Stimulated activated effector memory CD8-positive, alpha-beta T cell treated with anti-CD3 and anti-CD28 coated beads, Interleukin-12 subunit alpha, Interleukin-12 subunit beta, amount 100 ng/mL, for 72 hours (primary cell): Measurements from ENCODE around the gene TMEM213.

ENCODE experiments used
- ATAC-seq: fragments of 150-1000 bp; cut with Tn5 transposase; 2 replicates; pipeline ENCODE4 v1.10.0; 2021
- DNase-seq, 2 donors: peaks; one replicate each; pipeline ENCODE4 v3.0.0; 2021 to 2022; ENCODE audit warnings: low spot score in 2 of 2
- H3K27ac Mint-ChIP-seq: one replicate; pipeline ENCODE4 v1.8.0; 2022; ENCODE audit warnings: mild to moderate bottlenecking, mixed read lengths
- H3K36me3 Mint-ChIP-seq: one replicate; pipeline ENCODE4 v1.8.0; 2022; ENCODE audit warnings: mild to moderate bottlenecking, mixed read lengths
- H3K4me1 Mint-ChIP-seq: one replicate; pipeline ENCODE4 v1.8.0; 2022; ENCODE audit warnings: mixed read lengths
- H3K4me3 Mint-ChIP-seq: one replicate; pipeline ENCODE4 v1.8.0; 2022; ENCODE audit warnings: mild to moderate bottlenecking, mixed read lengths
- H3K9me3 Mint-ChIP-seq: one replicate; pipeline ENCODE4 v1.8.0; 2022; ENCODE audit warnings: mixed read lengths

TMEM213 gene

GRCh38 chr7:138797715-138798320 lies at the start of gene TMEM213, which contains the start of gene ATP6V0A4:
Gene TMEM213 (plus strand): TSS chr7:138797994. CDS start chr7:138798105, 111 bp downstream.
Gene ATP6V0A4 (minus strand): TSS chr7:138798196. CDS start chr7:138771247, 26,949 bp downstream.
- Mint-ChIP-seq H3K4me1 (peaks cover 25% of the 10 kb centered on the region), H3K36me3 (no peaks in the 10 kb centered on the region), H3K9me3 (no peaks in the 10 kb centered on the region), H3K4me3 (no peak within 1 kb of the TSS), H3K27ac (peak within 1 kb of the TSS; percentile 24)
- peak; percentile 28 for ATAC-seq
- no peak for DNase-seq

- Mint-ChIP-seq H3K27ac (no peak overlapping the region), H3K4me3 (no peak overlapping the region), H3K4me1 (peaks cover 68% of the 10 kb centered on the region), H3K9me3 (no peaks in the 10 kb centered on the region), H3K36me3 (peaks cover 4% of the 10 kb centered on the region)
- ATAC-seq, result no peak
- DNase-seq, result no peak
Observed at GRCh38 chr7:138748666-138749065, 49.1 kb upstream of the TMEM213 start.

GRCh38 chr7:138749960-138750359 lies 47.8 kb upstream of the TMEM213 start:
- Mint-ChIP-seq H3K36me3 (peaks cover 4% of the 10 kb centered on the region), H3K4me3 (no peak overlapping the region), H3K9me3 (no peaks in the 10 kb centered on the region), H3K4me1 (peaks cover 69% of the 10 kb centered on the region), H3K27ac (peak overlapping the region; percentile 35)
- no peak for ATAC-seq
- no peak for DNase-seq

GRCh38 chr7:138750473-138750872 lies 47.3 kb upstream of the TMEM213 start:
- Mint-ChIP-seq H3K4me3 (no peak overlapping the region), H3K9me3 (no peaks in the 10 kb centered on the region), H3K4me1 (peaks cover 64% of the 10 kb centered on the region), H3K36me3 (peaks cover 4% of the 10 kb centered on the region), H3K27ac (peak overlapping the region; percentile 35)
- no peak for ATAC-seq
- no peak for DNase-seq

GRCh38 chr7:138750901-138751464 lies 46.8 kb upstream of the TMEM213 start:
- no peak for DNase-seq
- ATAC-seq, result no peak
- Mint-ChIP-seq H3K4me1 (peaks cover 62% of the 10 kb centered on the region), H3K4me3 (no peak overlapping the region), H3K27ac (no peak overlapping the region), H3K9me3 (no peaks in the 10 kb centered on the region), H3K36me3 (peaks cover 4% of the 10 kb centered on the region)

- Mint-ChIP-seq H3K36me3 (peaks cover 4% of the 10 kb centered on the region), H3K4me3 (peak overlapping the region; percentile 17), H3K4me1 (peaks cover 66% of the 10 kb centered on the region), H3K27ac (peak overlapping the region; percentile 74), H3K9me3 (no peaks in the 10 kb centered on the region)
- DNase-seq, result peak; percentile 58 to 90
- peak; percentile 98 for ATAC-seq
Observed at GRCh38 chr7:138752518-138753149, 45.2 kb upstream of the TMEM213 start.

- peaks cover 66% of the 10 kb centered on the region for H3K4me1 Mint-ChIP-seq
- peaks cover 4% of the 10 kb centered on the region for H3K36me3 Mint-ChIP-seq
- ATAC-seq (no peak), DNase-seq (no peak)
- H3K27ac Mint-ChIP-seq, result peak overlapping the region; percentile 74
- H3K9me3 Mint-ChIP-seq, result no peaks in the 10 kb centered on the region
- H3K4me3 Mint-ChIP-seq, result peak overlapping the region; percentile 17
Observed at GRCh38 chr7:138753150-138753518, 44.7 kb upstream of the TMEM213 start.

- peaks cover 4% of the 10 kb centered on the region for H3K36me3 Mint-ChIP-seq
- no peaks in the 10 kb centered on the region for H3K9me3 Mint-ChIP-seq
- DNase-seq (no peak), ATAC-seq (no peak)
- H3K27ac Mint-ChIP-seq, result peak overlapping the region; percentile 74
- peak overlapping the region; percentile 17 for H3K4me3 Mint-ChIP-seq
- H3K4me1 Mint-ChIP-seq, result peaks cover 65% of the 10 kb centered on the region
Observed at GRCh38 chr7:138753610-138754009, 44.2 kb upstream of the TMEM213 start.

GRCh38 chr7:138755331-138755747 lies 42.5 kb upstream of the TMEM213 start:
- ATAC-seq, result no peak
- no peak for DNase-seq
- Mint-ChIP-seq H3K36me3 (no peaks in the 10 kb centered on the region), H3K27ac (no peak overlapping the region), H3K4me3 (no peak overlapping the region), H3K4me1 (peaks cover 47% of the 10 kb centered on the region), H3K9me3 (no peaks in the 10 kb centered on the region)

GRCh38 chr7:138755842-138756590 lies 41.8 kb upstream of the TMEM213 start:
- H3K9me3 Mint-ChIP-seq, result no peaks in the 10 kb centered on the region
- H3K27ac Mint-ChIP-seq, result no peak overlapping the region
- H3K36me3 Mint-ChIP-seq, result no peaks in the 10 kb centered on the region
- H3K4me1 Mint-ChIP-seq, result peaks cover 41% of the 10 kb centered on the region
- no peak for ATAC-seq
- DNase-seq, result no peak
- H3K4me3 Mint-ChIP-seq, result no peak overlapping the region

- Mint-ChIP-seq H3K4me3 (peak overlapping the region; percentile 24), H3K9me3 (no peaks in the 10 kb centered on the region), H3K4me1 (peaks cover 35% of the 10 kb centered on the region), H3K27ac (no peak overlapping the region), H3K36me3 (no peaks in the 10 kb centered on the region)
- ATAC-seq, result no peak
- no peak for DNase-seq
Observed at GRCh38 chr7:138756591-138757242, 41.1 kb upstream of the TMEM213 start.

- Mint-ChIP-seq H3K4me3 (no peak overlapping the region), H3K36me3 (no peaks in the 10 kb centered on the region), H3K9me3 (no peaks in the 10 kb centered on the region), H3K4me1 (no peaks in the 10 kb centered on the region), H3K27ac (no peak overlapping the region)
- DNase-seq, result no peak
- ATAC-seq, result no peak
Observed at GRCh38 chr7:138768241-138768640, 29.6 kb upstream of the TMEM213 start.

- DNase-seq (no peak), ATAC-seq (no peak)
- Mint-ChIP-seq H3K4me3 (no peak overlapping the region), H3K9me3 (no peaks in the 10 kb centered on the region), H3K27ac (no peak overlapping the region), H3K36me3 (no peaks in the 10 kb centered on the region), H3K4me1 (no peaks in the 10 kb centered on the region)
Observed at GRCh38 chr7:138770904-138771303, 26.9 kb upstream of the TMEM213 start.

GRCh38 chr7:138773176-138773575 lies 24.6 kb upstream of the TMEM213 start:
- H3K9me3 Mint-ChIP-seq, result no peaks in the 10 kb centered on the region
- DNase-seq (no peak), ATAC-seq (no peak)
- H3K27ac Mint-ChIP-seq, result peak overlapping the region; percentile 4
- no peaks in the 10 kb centered on the region for H3K4me1 Mint-ChIP-seq
- no peak overlapping the region for H3K4me3 Mint-ChIP-seq
- no peaks in the 10 kb centered on the region for H3K36me3 Mint-ChIP-seq

GRCh38 chr7:138773817-138774216 lies 24.0 kb upstream of the TMEM213 start:
- Mint-ChIP-seq H3K36me3 (no peaks in the 10 kb centered on the region), H3K9me3 (no peaks in the 10 kb centered on the region), H3K4me3 (no peak overlapping the region), H3K4me1 (no peaks in the 10 kb centered on the region), H3K27ac (peak overlapping the region; percentile 4)
- ATAC-seq (no peak), DNase-seq (no peak)
